ENCODE results near the gene TTLL1. TPM values are rescaled to one million over a fixed set of nuclear protein-coding genes. Genes with fewer than 3 reads are reported as not detected.

The TTLL1 gene
- total RNA-seq, 1 experiment from 2014 or later, result 4.3 TPM

DNA sequence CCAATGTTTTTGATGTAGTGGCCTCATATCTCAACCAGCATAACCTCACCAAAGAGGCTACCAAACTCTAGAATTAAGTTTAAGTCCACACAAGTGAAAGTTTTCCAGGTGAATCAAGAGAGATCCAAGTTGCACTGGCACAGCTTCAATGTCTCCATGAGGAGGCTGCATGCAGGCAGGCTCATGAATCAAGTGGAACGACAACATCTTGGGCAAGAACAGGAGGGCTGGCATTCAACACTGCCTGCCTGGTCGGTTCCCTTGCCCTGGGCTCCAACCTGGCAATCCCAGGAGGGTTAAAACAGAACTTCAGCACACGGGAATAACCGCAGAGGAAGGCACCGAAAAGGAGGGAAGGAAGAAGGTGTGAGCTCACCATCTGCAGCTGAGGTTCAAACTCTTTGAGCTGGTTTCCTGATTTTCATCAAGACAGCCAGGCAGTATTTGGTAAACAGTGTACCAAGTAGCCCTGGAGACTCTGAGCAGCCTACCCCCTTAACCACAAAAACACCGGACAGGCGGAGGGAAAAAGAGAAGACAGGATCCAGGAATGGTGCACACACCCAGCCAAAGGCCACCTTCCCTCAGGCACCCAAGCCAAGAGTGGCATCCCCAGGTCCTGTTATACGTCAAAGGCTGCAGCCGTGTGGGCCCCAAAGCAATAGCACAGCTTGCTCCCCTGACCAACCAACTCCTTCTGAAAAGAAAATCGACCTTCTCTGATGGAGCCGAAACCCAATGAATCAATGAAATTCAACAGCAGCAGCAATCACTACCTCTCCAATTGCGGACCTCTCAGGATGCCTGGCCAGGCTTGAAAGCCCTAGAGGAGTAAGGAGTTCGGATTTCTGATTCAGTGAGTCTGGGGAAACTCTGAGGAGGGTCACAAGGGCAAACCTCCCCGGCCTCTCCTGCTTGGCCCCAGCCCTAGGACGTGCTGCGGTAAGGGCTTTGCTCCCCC, 75.6 kb downstream of the TTLL1 start:
- Histone ChIP-seq H3K9me3 (ENCODE audit: control insufficient read depth in 1 of 2, insufficient read depth in 1 of 2, low read depth in 1 of 2, low read length in 2 of 2) (no peaks in the 10 kb centered on the region), H3K9me2 (ENCODE audit: insufficient read depth) (no peaks in the 10 kb centered on the region), H3K79me2 (ENCODE audit: insufficient read depth, low read length) (peaks cover 54% of the 10 kb centered on the region), H3K27me3 (ENCODE audit: insufficient read depth, low read length) (no peaks in the 10 kb centered on the region), H3K4me3 (replicated peaks in 1 of 2; ENCODE audit: low read depth in 1 of 2, low read length in 2 of 2) (peak overlapping the region; percentile 84 to 88), H3K27ac (ENCODE audit: low read depth, low read length) (peak overlapping the region; percentile 71; the same call in 1 of the 2 replicates), H3K9ac (ENCODE audit: low read length) (peak overlapping the region; percentile 81), H3K4me2 (ENCODE audit: low read length) (peak overlapping the region; percentile 80), H3K4me1 (ENCODE audit: control insufficient read depth in 1 of 2, insufficient read depth in 2 of 2, low read length in 2 of 2) (peaks cover 35 to 42% of the 10 kb centered on the region in 2 experiments), H4K20me1 (ENCODE audit: insufficient read depth) (peaks cover 11% of the 10 kb centered on the region; the same call in 1 of the 2 replicates), H2AFZ (ENCODE audit: low read depth, low read length, poor library complexity, severe bottlenecking) (no peak overlapping the region), H3K36me3 (ENCODE audit: control insufficient read depth in 1 of 2, insufficient read depth in 2 of 2, low read length in 2 of 2) (no peaks in the 10 kb centered on the region)
- RAD21 ChIA-PET (ENCODE audit: low non-redundant PET in 1 of 2, low total read pairs in 2 of 2, uncharacterized antibody in 2 of 2, unreplicated experiment in 2 of 2), result interaction anchor here in 1 of 2 experiments (0.8 kb wide), 1 partner anchor 23 kb away, joined by 3 read pairs; no protein-coding TSS in a partner anchor
- DNase-seq (ENCODE audit: low read depth, low spot score), result no peak
- CTCF ChIA-PET, result interaction anchor here (1.6 kb wide), 1 partner anchor 20 kb away, joined by 4 read pairs; no protein-coding TSS in a partner anchor
- no peak for TF ChIP-seq ZBTB33 (IDR thresholded peaks at IDR 0.05; ENCODE audit: extremely low read depth, insufficient replicate concordance, low read length)
- intact Hi-C loops (cut with micrococcal nuclease), result no loop called here
- POLR2A ChIA-PET, result interaction anchor here (0.6 to 4.1 kb wide), 5 partner anchors 7 to 237 kb away, joined by 3 to 33 read pairs (median 5); no protein-coding TSS in a partner anchor
- no peak for ATAC-seq
- BruUV-seq (replicated peaks), result TSS peak; percentile 33

DNA sequence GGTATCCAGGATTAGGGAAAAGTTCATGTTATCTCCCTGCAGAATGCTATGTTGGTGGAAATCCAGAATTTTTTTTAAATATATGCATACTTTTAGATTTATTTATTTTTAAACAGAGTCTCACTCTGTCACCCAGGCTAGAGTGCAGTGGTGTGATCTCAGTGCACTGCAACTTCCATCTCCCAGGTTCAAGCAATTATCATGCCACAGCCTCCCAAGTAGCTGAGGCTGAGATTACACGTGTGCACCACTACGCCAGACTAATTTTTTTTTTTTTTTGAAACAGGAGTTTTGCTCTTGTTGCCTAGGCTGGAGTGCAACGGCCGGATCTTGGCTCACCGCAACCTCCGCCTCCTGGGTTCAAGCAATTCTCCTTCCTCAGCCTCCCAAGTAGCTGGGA, 76.8 kb downstream of the TTLL1 start:
- peaks cover 63% of the 10 kb centered on the region for H3K79me2 ChIP-seq (ENCODE audit: insufficient read depth, low read length)
- no TSS peak for BruUV-seq (replicated peaks)
- intact Hi-C loops (cut with micrococcal nuclease), result no loop called here
- no peak for TF ChIP-seq EGR1 (IDR thresholded peaks at IDR 0.05; ENCODE audit: low read depth)
- TF ChIP-seq SP1 (IDR thresholded peaks at IDR 0.05; ENCODE audit: low read depth), result no peak
- TF ChIP-seq SRF (IDR thresholded peaks at IDR 0.05; ENCODE audit: low read depth), result no peak
- TF ChIP-seq ZBTB33 (IDR thresholded peaks at IDR 0.05; ENCODE audit: extremely low read depth, insufficient replicate concordance, low read length), result no peak
- no peak for TF ChIP-seq ELF1 (IDR thresholded peaks at IDR 0.05; ENCODE audit: borderline replicate concordance, low read depth)
- no peak for TF ChIP-seq POLR2A (IDR thresholded peaks at IDR 0.05; ENCODE audit: borderline replicate concordance, extremely low read depth, insufficient read depth, insufficient read length)
- CTCF ChIA-PET, result no interaction called here
- POLR2A ChIA-PET, result interaction anchor here (4.1 kb wide), 1 partner anchor 10 kb away, joined by 33 read pairs; no protein-coding TSS in a partner anchor
- H3K27ac ChIP-seq (ENCODE audit: low read depth, low read length), result no peak overlapping the region
- H3K27me3 ChIP-seq (ENCODE audit: insufficient read depth, low read length), result no peaks in the 10 kb centered on the region
- no peaks in the 10 kb centered on the region for H3K36me3 ChIP-seq (ENCODE audit: control insufficient read depth in 1 of 2, insufficient read depth in 2 of 2, low read length in 2 of 2)
- no peak overlapping the region for H3K4me2 ChIP-seq (ENCODE audit: low read length)
- no peak for DNase-seq (ENCODE audit: low read depth, low spot score)
- H3K9ac ChIP-seq (ENCODE audit: low read length), result no peak overlapping the region
- H4K20me1 ChIP-seq (ENCODE audit: insufficient read depth), result peaks cover 11% of the 10 kb centered on the region; the same call in 1 of the 2 replicates
- H3K4me1 ChIP-seq (ENCODE audit: control insufficient read depth in 1 of 2, insufficient read depth in 2 of 2, low read length in 2 of 2), result peaks cover 31 to 48% of the 10 kb centered on the region in 2 experiments
- no peak overlapping the region for H3K4me3 ChIP-seq (replicated peaks in 1 of 2; ENCODE audit: low read depth in 1 of 2, low read length in 2 of 2)
- H3K9me2 ChIP-seq (ENCODE audit: insufficient read depth), result no peaks in the 10 kb centered on the region
- no peak for ATAC-seq
- RAD21 ChIA-PET (ENCODE audit: low non-redundant PET in 1 of 2, low total read pairs in 2 of 2, uncharacterized antibody in 2 of 2, unreplicated experiment in 2 of 2), result no interaction called here
- no peak overlapping the region for H2AFZ ChIP-seq (ENCODE audit: low read depth, low read length, poor library complexity, severe bottlenecking)
- no peaks in the 10 kb centered on the region for H3K9me3 ChIP-seq (ENCODE audit: control insufficient read depth in 1 of 2, insufficient read depth in 1 of 2, low read depth in 1 of 2, low read length in 2 of 2)
